HG03280 (cell line): Measurements from ENCODE around the gene KLF7.

Source experiments
- ATAC-seq: cut with Tn5 transposase; IDR thresholded peaks from one replicate; pipeline ENCODE4 v1.9.1; 2021; ENCODE audit warnings: mild to moderate bottlenecking, moderate library complexity; ENCODE audit not compliant: unreplicated experiment

Gene KLF7

DNA sequence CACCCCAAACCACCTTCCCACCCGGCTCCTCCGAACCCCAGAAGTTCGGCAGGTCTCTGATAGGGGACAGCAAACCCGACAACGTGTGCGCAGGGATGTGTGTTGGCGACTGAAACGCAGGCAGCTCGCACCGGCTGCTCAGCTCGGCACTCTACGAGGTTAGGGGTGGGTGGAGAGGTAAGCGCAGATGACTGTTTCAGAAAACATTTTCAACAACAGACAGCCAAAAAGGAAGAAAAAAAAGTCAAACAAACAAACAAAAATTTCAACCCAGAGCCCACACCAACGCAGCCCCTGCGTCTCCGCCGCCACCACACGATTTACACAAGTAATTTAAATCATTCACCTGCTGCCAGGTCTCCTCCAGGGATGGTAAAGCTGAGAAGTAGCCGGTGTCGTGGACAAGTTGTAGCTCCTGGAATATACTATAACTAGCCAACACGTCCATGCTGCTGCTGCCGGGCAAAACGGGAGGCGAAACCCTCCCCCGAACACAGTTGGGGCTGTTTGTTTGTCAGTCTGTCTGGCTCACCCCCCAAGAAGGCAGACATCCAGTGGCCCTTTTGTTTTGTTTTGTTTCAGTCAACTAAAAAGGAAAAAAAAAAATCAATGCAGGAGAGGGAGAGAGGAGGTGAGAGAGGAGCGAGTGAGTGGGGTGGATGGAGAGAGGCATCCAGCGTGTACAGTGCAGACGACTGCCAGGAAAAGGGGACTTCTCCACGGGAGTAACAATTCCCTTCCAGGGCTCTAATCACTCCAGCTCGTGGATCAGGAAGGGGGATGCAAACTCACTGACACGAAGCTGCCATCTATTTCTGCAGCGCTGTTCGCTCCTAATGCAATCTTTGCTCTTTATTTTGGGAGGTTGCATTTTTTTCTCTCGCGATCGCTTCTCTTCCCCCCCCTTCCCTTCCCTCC lies at the start of gene KLF7:
Gene KLF7 (minus strand): TSS at position 828 of the 918 bp plus-strand sequence. CDS start 380 bp downstream, at position 448.
- ATAC-seq, result no peak

- ATAC-seq, result no peak
Measured at GRCh38 chr2:207215308-207215707, 49.6 kb upstream of the KLF7 start.

DNA sequence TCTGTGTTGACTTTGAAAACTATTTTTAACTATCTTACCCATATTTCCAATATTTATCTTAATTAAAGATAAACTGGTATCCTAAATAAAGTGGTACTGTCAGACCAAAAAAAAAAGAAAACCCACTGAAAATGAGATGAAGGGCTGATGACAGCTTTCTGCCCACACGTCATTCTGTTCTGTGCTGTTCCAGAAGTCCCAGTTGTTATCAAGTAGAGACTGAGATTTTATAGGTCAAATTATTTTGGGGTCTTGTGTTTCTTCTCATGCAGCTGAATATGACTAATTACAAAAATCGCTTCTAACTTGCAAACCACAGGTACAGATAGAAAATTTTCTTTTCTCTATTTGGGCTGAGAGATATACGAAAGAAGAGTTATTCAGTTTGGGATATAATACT lies 48.7 kb upstream of the KLF7 start:
- ATAC-seq, result no peak

- ATAC-seq, result no peak
Measured at GRCh38 chr2:207206011-207206410, 40.3 kb upstream of the KLF7 start.

DNA sequence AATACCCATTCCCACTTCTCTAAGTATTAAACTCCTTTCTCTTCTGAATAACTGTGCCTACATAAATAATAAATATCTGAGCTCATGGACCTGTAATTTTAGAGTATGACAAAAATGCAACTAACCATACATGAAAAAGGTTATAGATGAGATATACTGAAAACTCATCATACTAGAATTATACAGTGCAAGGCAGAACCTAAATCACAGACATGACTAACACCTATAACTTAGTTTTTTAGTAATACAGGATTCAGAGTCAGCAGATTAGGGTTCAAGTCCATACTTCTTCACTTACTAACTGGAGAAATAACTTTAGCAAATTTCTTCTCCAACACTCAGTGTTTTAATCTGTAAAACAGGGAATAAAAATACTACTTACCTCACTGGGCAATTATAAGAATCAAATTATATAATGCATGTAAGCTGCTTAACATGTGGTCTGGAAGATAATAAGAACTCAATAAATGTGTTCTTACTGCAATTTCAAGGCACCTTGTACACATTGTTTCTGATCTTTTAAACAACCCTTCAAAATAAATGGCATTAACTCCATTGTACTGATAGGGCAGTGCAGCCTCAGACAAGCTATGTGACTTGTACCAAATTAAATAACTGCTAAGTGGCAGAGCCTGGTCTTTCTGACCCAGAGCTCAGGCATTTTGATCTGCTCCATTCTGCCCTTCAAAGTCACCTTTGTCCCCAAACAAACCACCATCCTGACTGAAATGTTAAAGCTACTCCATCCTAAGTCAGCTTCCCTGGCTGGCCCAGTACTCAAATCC lies 39.6 kb upstream of the KLF7 start:
- no peak for ATAC-seq

DNA sequence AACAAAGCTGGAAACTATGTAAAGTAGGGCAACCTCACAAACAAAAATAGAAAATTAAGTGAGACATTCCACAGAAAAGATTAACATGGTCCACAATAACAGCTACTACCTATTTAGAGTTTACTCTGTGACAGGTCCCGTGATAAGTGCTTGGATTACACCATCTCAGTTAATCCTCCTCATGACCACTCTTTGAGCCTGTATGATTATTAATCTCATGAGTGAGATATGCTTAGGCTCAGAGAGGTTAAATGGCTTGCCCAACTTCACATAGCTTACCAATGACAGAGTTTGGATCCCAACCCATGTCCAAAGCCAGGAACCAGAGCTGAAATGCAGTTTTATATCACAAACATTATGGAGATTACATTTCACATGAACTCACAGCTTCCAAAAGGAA lies 37.3 kb upstream of the KLF7 start:
- ATAC-seq, result no peak

DNA sequence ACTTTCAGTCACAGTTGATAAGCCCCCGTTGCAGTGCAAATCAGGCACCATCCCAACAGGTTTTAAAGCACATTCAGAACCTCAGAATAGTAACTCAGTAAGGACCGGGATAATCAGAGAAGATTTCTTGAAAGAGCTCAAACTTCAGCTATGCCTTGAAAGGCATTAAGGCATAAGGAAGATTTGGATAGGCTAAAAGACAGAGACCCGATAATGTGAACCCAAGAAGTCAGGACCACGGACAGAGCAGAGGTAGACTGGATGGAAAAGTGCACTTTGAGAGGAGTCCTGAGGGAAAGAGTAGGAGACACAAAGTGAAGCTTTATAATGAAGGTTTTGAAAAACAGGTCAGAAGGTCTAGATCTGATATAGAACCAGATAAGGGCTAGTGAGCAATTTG lies 36.9 kb upstream of the KLF7 start:
- ATAC-seq, result no peak

DNA sequence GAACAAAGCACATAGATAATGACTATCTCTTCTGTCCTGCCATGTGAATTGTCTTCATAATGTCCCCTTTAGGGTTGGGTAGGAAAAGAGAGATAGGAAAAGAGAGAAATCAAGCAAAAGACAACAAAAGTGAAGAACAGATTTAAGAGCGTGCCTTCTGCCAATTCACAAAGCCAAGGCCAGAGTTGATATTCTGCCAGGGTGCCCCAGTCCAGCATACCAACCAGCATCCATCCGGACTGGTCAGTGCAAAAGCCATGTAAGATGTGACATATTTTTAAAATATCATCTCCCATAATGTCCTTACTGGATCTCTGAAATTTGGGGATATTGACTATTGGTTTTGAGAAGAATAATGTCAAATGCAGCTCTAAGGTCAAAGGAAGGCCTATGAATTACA lies 35.7 kb upstream of the KLF7 start:
- no peak for ATAC-seq

- no peak for ATAC-seq
Measured at GRCh38 chr2:207200136-207200535, 34.4 kb upstream of the KLF7 start.

GRCh38 chr2:207194028-207194427 lies 28.3 kb upstream of the KLF7 start:
- no peak for ATAC-seq

GRCh38 chr2:207188626-207189419 lies 23.1 kb upstream of the KLF7 start:
- no peak for ATAC-seq

- ATAC-seq, result no peak
Measured at GRCh38 chr2:207185372-207185771, 19.6 kb upstream of the KLF7 start.

GRCh38 chr2:207184768-207185167 lies 19.0 kb upstream of the KLF7 start:
- no peak for ATAC-seq

GRCh38 chr2:207184348-207184747 lies 18.6 kb upstream of the KLF7 start:
- ATAC-seq, result no peak

- no peak for ATAC-seq
Measured at GRCh38 chr2:207183506-207183905, 17.8 kb upstream of the KLF7 start.

- ATAC-seq, result no peak
Measured at GRCh38 chr2:207182911-207183310, 17.2 kb upstream of the KLF7 start.

DNA sequence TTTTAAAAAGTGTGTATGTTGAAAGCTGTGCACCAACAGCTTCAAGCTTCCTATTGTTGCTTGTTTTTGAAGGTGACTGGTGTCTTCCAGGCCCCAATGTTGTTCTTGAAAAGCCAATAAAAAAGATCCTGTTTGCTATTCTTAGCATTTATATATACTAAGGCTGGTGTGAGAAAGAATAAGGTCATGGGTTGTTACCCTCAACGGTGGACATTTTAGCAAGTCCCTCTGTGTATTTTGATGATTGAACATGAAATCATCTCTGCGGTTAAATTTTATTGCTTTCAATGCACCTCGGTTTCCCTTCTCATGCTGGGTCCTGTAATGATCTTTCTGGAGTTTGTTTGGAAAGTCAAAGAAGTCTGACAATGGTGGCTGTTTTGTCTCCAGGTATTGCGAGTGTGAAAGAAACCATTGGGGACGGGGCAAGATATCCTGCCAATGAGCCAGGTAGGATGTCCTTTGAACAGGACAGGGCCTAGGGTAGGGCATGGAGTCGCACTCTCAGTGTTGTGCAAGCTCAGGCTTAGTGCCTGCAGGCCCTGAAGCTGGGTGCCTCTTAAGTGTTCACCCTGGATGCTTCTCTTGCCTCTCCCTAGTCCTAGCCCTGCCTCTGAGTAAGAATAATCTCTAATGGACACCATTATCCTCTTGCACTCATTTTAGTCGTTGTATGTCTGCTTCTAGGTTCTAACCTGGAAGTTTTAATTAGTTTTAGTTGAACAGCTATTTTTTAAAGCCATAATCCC lies 16.0 kb upstream of the KLF7 start:
- ATAC-seq, result no peak

DNA sequence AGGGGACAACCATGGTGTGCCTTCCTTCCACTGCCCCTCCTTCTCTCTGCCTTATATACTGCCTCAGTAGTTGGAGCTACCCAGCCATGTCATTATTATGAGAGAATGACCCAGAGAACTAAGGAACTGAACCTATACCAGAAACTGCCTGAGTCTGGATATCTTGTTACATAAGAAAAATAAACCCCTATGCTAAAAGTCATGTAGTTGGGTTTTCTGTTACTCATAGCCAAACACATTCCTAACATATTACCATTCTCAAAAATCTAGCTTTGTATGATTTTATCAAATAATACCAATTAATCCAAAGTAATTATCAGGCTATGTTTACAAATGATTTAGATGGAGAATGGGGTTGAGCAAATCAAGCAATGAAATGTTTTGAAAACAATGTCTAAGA lies 15.0 kb upstream of the KLF7 start:
- no peak for ATAC-seq

- ATAC-seq, result no peak
Measured at GRCh38 chr2:207176247-207176646, 10.5 kb upstream of the KLF7 start.

DNA sequence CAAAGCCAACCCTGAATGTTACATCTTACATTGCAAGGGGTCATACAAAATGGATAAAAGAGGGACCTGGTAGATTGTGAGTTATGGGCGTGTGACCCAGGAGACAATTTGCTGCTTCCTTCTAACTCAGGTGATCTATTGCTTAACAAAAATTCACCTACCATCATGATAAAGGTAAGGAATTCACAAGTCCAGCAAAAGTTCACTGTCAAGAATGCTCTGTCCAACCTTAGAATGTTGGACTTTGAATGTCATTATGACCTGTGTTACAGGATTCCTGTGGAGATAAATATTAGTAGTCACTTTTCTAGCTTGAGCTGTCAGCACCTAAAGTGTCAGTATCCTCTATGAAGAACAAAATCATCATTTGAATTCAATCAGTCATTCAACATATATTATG lies 7.9 kb upstream of the KLF7 start:
- ATAC-seq, result no peak
